Fibroblast of mammary gland (primary cell): ENCODE measurements around the gene IQCM.
A peak's percentile ranks its signal among the peaks of the same experiment; 100 is the strongest.

Source experiments
- DNase-seq: peaks from one replicate; pipeline ENCODE4 v3.0.0-alpha.2; 2010; ENCODE audit warnings: low read depth
- H3K4me3 ChIP-seq: 2 replicates; pipeline ENCODE4 v1.5.1; 2011; ENCODE audit warnings: low read depth, mild to moderate bottlenecking, low read length, moderate library complexity; ENCODE audit not compliant: control insufficient read depth
- CTCF ChIP-seq: conservative IDR thresholded peaks from 2 replicates; pipeline ENCODE4 v1.5.1; 2011; ENCODE audit warnings: low read depth, low read length, inconsistent platforms; ENCODE audit not compliant: control insufficient read depth, insufficient read depth

IQCM gene

GRCh38 chr4:149398993-149399392, 416.6 kb downstream of the IQCM start:
- H3K4me3 ChIP-seq = no peak overlapping the region
- no peak for TF ChIP-seq CTCF
- peak; percentile 14 for DNase-seq

GRCh38 chr4:149370785-149371420, 444.7 kb downstream of the IQCM start:
- no peak overlapping the region for H3K4me3 ChIP-seq
- TF ChIP-seq CTCF = peak; percentile 53
- DNase-seq = peak; percentile 78

GRCh38 chr4:149370002-149370401, 445.6 kb downstream of the IQCM start:
- TF ChIP-seq CTCF = no peak
- no peak for DNase-seq
- no peak overlapping the region for H3K4me3 ChIP-seq

GRCh38 chr4:149353241-149353640, 462.4 kb downstream of the IQCM start:
- no peak overlapping the region for H3K4me3 ChIP-seq
- no peak for TF ChIP-seq CTCF
- DNase-seq = peak; percentile 11

- DNase-seq = no peak
- H3K4me3 ChIP-seq = no peak overlapping the region
- no peak for TF ChIP-seq CTCF
Observed at GRCh38 chr4:149349541-149349940, 466.1 kb downstream of the IQCM start.

- TF ChIP-seq CTCF = no peak
- peak; percentile 86 for DNase-seq
- no peak overlapping the region for H3K4me3 ChIP-seq
Observed at GRCh38 chr4:149347139-149347538, 468.5 kb downstream of the IQCM start.

- no peak for TF ChIP-seq CTCF
- peak; percentile 76 for DNase-seq
- no peak overlapping the region for H3K4me3 ChIP-seq
Observed at GRCh38 chr4:149345424-149345823, 470.2 kb downstream of the IQCM start.
